BLaER1 treated with 17β-estradiol and CSF1 and Interleukin-3, amounts not matched to agents 10 nM and 100 nM (cell line): ENCODE measurements around the gene FAM9A.
"Not testable (repeated sequence)": the region's sequence is repeated elsewhere in the genome, so short reads cannot be mapped to it uniquely, and the experiment has no call there.

ENCODE experiments used
- H3K27ac ChIP-seq, 11 experiments: shearing (Covaris generic); formaldehyde crosslinking; 2 replicates each; pipeline ENCODE4 v1.8.1; 2022
- H3K27me3 ChIP-seq, 11 experiments: shearing (Covaris generic); formaldehyde crosslinking; 2 replicates each; pipeline ENCODE4 v1.8.1; 2022
- H3K36me3 ChIP-seq, 11 experiments: shearing (Covaris generic); formaldehyde crosslinking; 2 replicates each; pipeline ENCODE4 v1.8.1; 2022
- H3K4me1 ChIP-seq, 10 experiments: shearing (Covaris generic); formaldehyde crosslinking; 2 replicates each; pipeline ENCODE4 v1.8.1; 2022
- H3K4me2 ChIP-seq, 11 experiments: shearing (Covaris generic); formaldehyde crosslinking; 2 replicates each; pipeline ENCODE4 v1.8.1; 2022
- H3K4me3 ChIP-seq, 10 experiments: shearing (Covaris generic); formaldehyde crosslinking; 2 replicates each; pipeline ENCODE4 v1.8.1; 2022
- H3K9ac ChIP-seq, 11 experiments: shearing (Covaris generic); formaldehyde crosslinking; 2 replicates each; pipeline ENCODE4 v1.8.1; 2022
- H3K9me3 ChIP-seq, 11 experiments: shearing (Covaris generic); formaldehyde crosslinking; replicated peaks in 1 of 11; 2 replicates each; pipeline ENCODE4 v1.8.1; 2022
- H4K20me1 ChIP-seq, 11 experiments: shearing (Covaris generic); formaldehyde crosslinking; 2 replicates each; pipeline ENCODE4 v1.8.1; 2022
- Cebpa-rat ChIP-seq, 11 experiments: shearing (Covaris generic); IDR thresholded peaks; 2 replicates each; pipeline ENCODE4 v1.8.1; 2022

The FAM9A gene

GRCh38 chrX:8808661-8809060 lies 7.5 kb upstream of the FAM9A start:
- no peak for TF ChIP-seq Cebpa-rat (IDR thresholded peaks at IDR 0.05)
- Histone ChIP-seq H3K4me3 (no peak overlapping the region), H3K36me3 (no peaks in the 10 kb centered on the region), H3K4me1 (no peaks in the 10 kb centered on the region), H4K20me1 (no peaks in the 10 kb centered on the region), H3K27me3 (no peaks in the 10 kb centered on the region), H3K9me3 (no peaks in the 10 kb centered on the region), H3K9ac (no peak overlapping the region), H3K27ac (no peak overlapping the region), H3K4me2 (no peak overlapping the region)

GRCh38 chrX:8805974-8806373 lies 4.8 kb upstream of the FAM9A start:
- Histone ChIP-seq H3K4me2 (no peak overlapping the region), H3K9me3 (peaks cover 0 to 9% (median 8%) of the 10 kb centered on the region in 11 experiments; a peak in 18 of 22 replicates), H3K27me3 (no peaks in the 10 kb centered on the region), H3K4me3 (no peak overlapping the region), H4K20me1 (no peaks in the 10 kb centered on the region), H3K36me3 (no peaks in the 10 kb centered on the region), H3K4me1 (no peaks in the 10 kb centered on the region), H3K9ac (no peak overlapping the region), H3K27ac (no peak overlapping the region)
- no peak for TF ChIP-seq Cebpa-rat (IDR thresholded peaks at IDR 0.05)

GRCh38 chrX:8805046-8805445 lies 3.9 kb upstream of the FAM9A start:
- no peak for TF ChIP-seq Cebpa-rat (IDR thresholded peaks at IDR 0.05)
- H3K36me3 ChIP-seq: no peaks in the 10 kb centered on the region
- no peak overlapping the region for H3K27ac ChIP-seq
- H3K4me1 ChIP-seq: no peaks in the 10 kb centered on the region
- H3K4me3 ChIP-seq: no peak overlapping the region
- H3K4me2 ChIP-seq: no peak overlapping the region
- H3K27me3 ChIP-seq: no peaks in the 10 kb centered on the region
- H3K9me3 ChIP-seq: peaks cover 0 to 10% (median 8%) of the 10 kb centered on the region in 11 experiments; a peak in 18 of 22 replicates
- no peaks in the 10 kb centered on the region for H4K20me1 ChIP-seq
- H3K9ac ChIP-seq: no peak overlapping the region

- no peaks in the 10 kb centered on the region for H3K36me3 ChIP-seq
- H3K4me2 ChIP-seq: no peak overlapping the region
- H3K27ac ChIP-seq: no peak overlapping the region
- no peaks in the 10 kb centered on the region for H3K27me3 ChIP-seq
- no peaks in the 10 kb centered on the region for H4K20me1 ChIP-seq
- no peaks in the 10 kb centered on the region for H3K4me1 ChIP-seq
- H3K4me3 ChIP-seq: no peak overlapping the region
- H3K9ac ChIP-seq: no peak overlapping the region
- peaks cover 0 to 10% (median 8%) of the 10 kb centered on the region in 11 experiments; a peak in 18 of 22 replicates for H3K9me3 ChIP-seq
- no peak for TF ChIP-seq Cebpa-rat (IDR thresholded peaks at IDR 0.05)
Observed at GRCh38 chrX:8803326-8803725, 2.1 kb upstream of the FAM9A start.

- H3K9me3 ChIP-seq, H3K36me3 ChIP-seq, H3K9ac ChIP-seq, H4K20me1 ChIP-seq, H3K27me3 ChIP-seq, H3K4me3 ChIP-seq, H3K27ac ChIP-seq, H3K4me2 ChIP-seq, H3K4me1 ChIP-seq: not testable (repeated sequence)
Observed at GRCh38 chrX:8800351-8800750, 832 bp downstream of the FAM9A start.

- not testable (repeated sequence) for H3K27ac ChIP-seq, H3K4me2 ChIP-seq, H4K20me1 ChIP-seq, H3K36me3 ChIP-seq, H3K9ac ChIP-seq, H3K9me3 ChIP-seq, H3K4me3 ChIP-seq, H3K27me3 ChIP-seq, H3K4me1 ChIP-seq
Observed at GRCh38 chrX:8799281-8799680, 1.9 kb downstream of the FAM9A start.

GRCh38 chrX:8798702-8799101 lies 2.5 kb downstream of the FAM9A start:
- not testable (repeated sequence) for H3K4me3 ChIP-seq, H4K20me1 ChIP-seq, H3K27me3 ChIP-seq

GRCh38 chrX:8787119-8787518 lies 14.1 kb downstream of the FAM9A start:
- not testable (repeated sequence) for H3K27ac ChIP-seq, H3K4me1 ChIP-seq, H3K9ac ChIP-seq, H3K36me3 ChIP-seq, H4K20me1 ChIP-seq, H3K4me3 ChIP-seq, H3K4me2 ChIP-seq, H3K27me3 ChIP-seq
- peaks cover 15 to 22% (median 17%) of the 10 kb centered on the region in 11 experiments; a peak in 21 of 22 replicates for H3K9me3 ChIP-seq

More at GRCh38 chrX:8798702-8799101, 2.5 kb downstream of the FAM9A start:
- not testable (repeated sequence) for H3K36me3 ChIP-seq, H3K9me3 ChIP-seq, H3K4me2 ChIP-seq, H3K4me1 ChIP-seq, H3K9ac ChIP-seq, H3K27ac ChIP-seq

- H3K27ac ChIP-seq: no peak overlapping the region
- H4K20me1 ChIP-seq: no peaks in the 10 kb centered on the region
- H3K4me1 ChIP-seq: no peaks in the 10 kb centered on the region
- H3K4me3 ChIP-seq: no peak overlapping the region
- peaks cover 15 to 22% (median 17%) of the 10 kb centered on the region in 11 experiments; a peak in 21 of 22 replicates for H3K9me3 ChIP-seq
- no peak overlapping the region for H3K9ac ChIP-seq
- TF ChIP-seq Cebpa-rat (IDR thresholded peaks at IDR 0.05): no peak
- no peak overlapping the region for H3K4me2 ChIP-seq
- no peaks in the 10 kb centered on the region for H3K36me3 ChIP-seq
- H3K27me3 ChIP-seq: no peaks in the 10 kb centered on the region
Observed at GRCh38 chrX:8784162-8784561, 17.0 kb downstream of the FAM9A start.

- no peaks in the 10 kb centered on the region for H4K20me1 ChIP-seq
- H3K27me3 ChIP-seq: no peaks in the 10 kb centered on the region
- no peaks in the 10 kb centered on the region for H3K4me1 ChIP-seq
- no peak overlapping the region for H3K27ac ChIP-seq
- H3K9ac ChIP-seq: no peak overlapping the region
- H3K36me3 ChIP-seq: no peaks in the 10 kb centered on the region
- no peak for TF ChIP-seq Cebpa-rat (IDR thresholded peaks at IDR 0.05)
- no peak overlapping the region for H3K4me2 ChIP-seq
- H3K9me3 ChIP-seq: peaks cover 15 to 22% (median 17%) of the 10 kb centered on the region in 11 experiments; a peak in 21 of 22 replicates
- no peak overlapping the region for H3K4me3 ChIP-seq
Observed at GRCh38 chrX:8783714-8784098, 17.5 kb downstream of the FAM9A start.
